HG03039 (cell line): ENCODE results near the gene SPDYE3.

ENCODE experiments used
- ATAC-seq: cut with Tn5 transposase; IDR thresholded peaks from one replicate; pipeline ENCODE4 v1.9.1; 2021; ENCODE audit warnings: mild to moderate bottlenecking, moderate library complexity; ENCODE audit not compliant: unreplicated experiment

SPDYE3 gene

GRCh38 chr7:100369105-100369504, 61.6 kb downstream of the SPDYE3 start:
- peak; percentile 46 for ATAC-seq

DNA sequence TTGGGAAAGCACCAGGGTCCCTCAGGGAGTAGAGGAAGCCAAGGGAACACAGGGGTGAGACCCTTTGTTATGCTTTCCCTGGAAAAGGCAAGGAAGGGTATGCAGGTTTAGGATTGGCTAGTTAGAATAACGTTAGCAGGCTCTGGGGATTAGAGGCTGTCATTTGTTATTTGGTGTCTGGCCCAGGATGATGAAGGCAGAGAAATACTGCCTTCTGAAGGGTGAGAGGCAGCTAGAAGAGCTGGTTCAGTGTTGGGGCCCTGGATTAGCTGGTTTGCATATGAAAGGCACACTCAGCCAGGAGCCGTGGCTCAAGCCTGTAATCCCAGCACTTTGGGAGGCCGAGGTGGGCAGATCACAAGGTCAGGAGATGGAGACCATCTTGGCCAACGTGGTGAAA, 62.8 kb downstream of the SPDYE3 start:
- no peak for ATAC-seq

- ATAC-seq = no peak
These were observed 63.2 kb downstream of the SPDYE3 start for GRCh38 chr7:100370746-100371145.

DNA sequence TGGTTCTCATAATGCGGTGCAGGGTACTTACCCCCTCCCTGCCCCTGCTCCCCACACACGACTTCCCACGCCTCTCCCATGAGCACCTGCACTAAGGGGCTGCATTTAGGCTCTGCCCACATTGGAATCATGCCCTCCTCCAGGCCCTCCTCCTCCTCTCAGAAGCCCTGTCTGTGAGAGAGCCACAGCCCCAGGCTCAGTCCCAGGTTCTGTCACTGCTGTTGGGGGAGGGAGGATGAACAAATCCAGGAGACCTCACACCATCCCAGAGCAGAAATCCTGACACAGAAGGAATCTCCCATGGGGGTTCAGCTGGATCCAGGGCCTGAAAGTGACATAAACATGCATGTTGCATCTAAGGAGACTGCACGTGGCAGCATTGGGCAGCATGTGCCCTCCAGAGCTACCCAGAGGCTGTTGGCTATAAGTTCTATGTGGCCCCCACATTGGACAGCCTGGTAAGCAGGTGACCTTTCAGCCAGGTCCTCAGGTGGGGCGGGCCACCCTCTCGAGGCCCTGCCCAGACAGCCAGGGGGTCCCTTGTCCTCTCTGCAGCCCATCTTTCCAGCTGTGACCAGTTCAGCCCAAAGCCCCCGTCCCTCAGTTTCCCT, 64.2 kb downstream of the SPDYE3 start:
- ATAC-seq = no peak
